ENCODE data around the gene BAIAP2L2.
A peak's percentile ranks its signal among the peaks of the same experiment; 100 is the strongest.

BAIAP2L2 gene

GRCh38 chr22:38109371-38110001 lies 998 bp downstream of the BAIAP2L2 start:
- peak; percentile 14 for DNase-seq
- in situ Hi-C loops (cut with MboI; ENCODE audit: low pct_unique_long_range_greater_than_20kb, low sequenced_read_pairs), result no loop called here

DNA sequence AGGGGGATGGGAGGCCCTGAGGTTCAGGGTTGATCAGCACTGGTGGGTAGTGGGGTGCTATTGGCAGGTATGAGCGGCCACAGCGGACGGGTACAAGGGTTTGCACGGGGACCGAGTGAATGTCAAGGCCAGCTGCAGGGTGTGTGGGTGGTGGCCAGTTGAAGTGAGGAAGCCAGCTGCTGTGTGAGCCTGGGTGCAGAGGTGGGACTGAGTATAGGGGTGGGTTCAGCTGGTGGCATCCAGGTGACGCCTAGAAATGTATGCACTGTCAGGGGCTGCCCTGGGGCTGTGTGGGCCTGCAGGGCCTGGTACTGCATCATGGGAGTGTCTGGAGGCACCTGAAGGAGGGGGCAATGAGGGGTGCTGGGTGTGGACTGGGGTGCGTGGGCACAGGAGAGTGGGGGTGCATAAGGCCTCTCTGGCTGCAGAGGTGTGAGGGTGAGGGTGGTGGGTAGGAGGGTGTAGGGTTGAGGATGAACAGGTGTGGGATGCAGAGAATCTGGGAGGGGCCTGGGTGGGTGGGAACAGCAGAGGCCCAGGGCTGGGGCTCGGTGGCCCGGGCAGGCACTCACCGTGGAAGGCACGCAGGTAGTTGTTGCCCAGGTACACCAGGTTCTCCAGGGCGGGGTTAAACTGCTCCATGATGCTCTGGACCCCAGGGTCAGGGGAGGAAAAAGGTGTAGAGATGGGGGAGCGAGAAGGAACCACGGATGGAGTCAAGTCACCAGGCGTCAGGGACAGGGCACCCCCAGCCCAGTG lies 1.7 kb downstream of the BAIAP2L2 start:
- in situ Hi-C loops (cut with MboI; ENCODE audit: low pct_unique_long_range_greater_than_20kb, low sequenced_read_pairs), result no loop called here
- DNase-seq, result no peak

- no peak for DNase-seq
Observed at GRCh38 chr22:38107692-38108515, 2.6 kb downstream of the BAIAP2L2 start.

DNA sequence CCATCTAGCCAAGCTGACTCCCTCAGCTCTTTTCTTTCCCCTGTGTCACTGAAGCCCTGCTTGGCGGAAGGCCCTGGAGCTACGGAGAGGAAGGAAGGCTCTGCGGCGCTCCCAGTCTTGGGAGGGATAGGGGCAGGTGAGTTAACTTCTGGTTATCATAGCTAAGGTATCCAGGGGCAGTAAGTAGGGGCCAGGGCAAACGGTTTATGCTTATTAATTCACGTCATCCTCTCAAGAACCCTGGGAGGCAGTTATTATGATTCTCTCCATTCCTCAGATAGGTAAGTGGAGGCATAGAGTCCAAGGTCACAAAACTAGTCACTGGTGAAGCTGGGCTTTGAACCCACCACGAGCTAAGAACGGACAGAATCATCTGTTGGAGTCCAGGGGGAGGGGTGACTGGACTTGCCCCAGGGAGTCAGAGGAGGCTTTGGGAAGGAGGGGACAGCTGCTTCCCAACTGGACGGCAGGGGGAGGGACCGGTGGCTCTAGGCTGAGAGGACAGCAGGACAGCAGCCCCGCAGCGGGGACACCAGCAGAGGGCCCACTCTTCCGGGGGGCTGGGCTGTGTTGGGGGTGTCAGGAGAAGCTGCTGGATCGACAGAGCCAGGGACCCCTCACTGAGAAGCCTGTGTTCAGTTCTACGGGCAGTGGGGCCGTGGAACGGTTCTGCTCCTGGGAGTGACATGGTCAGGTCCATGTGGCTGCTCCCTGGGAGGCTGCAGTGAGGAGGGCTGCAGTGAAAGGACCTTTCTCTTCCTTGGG lies 3.5 kb downstream of the BAIAP2L2 start:
- in situ Hi-C loops (cut with MboI; ENCODE audit: low pct_unique_long_range_greater_than_20kb, low sequenced_read_pairs), result no loop called here
- no peak for DNase-seq

More at GRCh38 chr22:38107692-38108515, 2.6 kb downstream of the BAIAP2L2 start:
- in situ Hi-C loops (cut with MboI; ENCODE audit: low pct_unique_long_range_greater_than_20kb, low sequenced_read_pairs), result no loop called here

- DNase-seq, result peak; percentile 32
- in situ Hi-C loops (cut with MboI; ENCODE audit: low pct_unique_long_range_greater_than_20kb, low sequenced_read_pairs), result no loop called here
Observed at GRCh38 chr22:38104084-38104483, 6.4 kb downstream of the BAIAP2L2 start.

GRCh38 chr22:38103641-38104040 lies 6.8 kb downstream of the BAIAP2L2 start:
- in situ Hi-C loops (cut with MboI; ENCODE audit: low pct_unique_long_range_greater_than_20kb, low sequenced_read_pairs), result no loop called here
- DNase-seq, result no peak

- in situ Hi-C loops (cut with MboI; ENCODE audit: low pct_unique_long_range_greater_than_20kb, low sequenced_read_pairs), result no loop called here
- no peak for DNase-seq
Observed at GRCh38 chr22:38098410-38099249, 11.9 kb downstream of the BAIAP2L2 start.

DNA sequence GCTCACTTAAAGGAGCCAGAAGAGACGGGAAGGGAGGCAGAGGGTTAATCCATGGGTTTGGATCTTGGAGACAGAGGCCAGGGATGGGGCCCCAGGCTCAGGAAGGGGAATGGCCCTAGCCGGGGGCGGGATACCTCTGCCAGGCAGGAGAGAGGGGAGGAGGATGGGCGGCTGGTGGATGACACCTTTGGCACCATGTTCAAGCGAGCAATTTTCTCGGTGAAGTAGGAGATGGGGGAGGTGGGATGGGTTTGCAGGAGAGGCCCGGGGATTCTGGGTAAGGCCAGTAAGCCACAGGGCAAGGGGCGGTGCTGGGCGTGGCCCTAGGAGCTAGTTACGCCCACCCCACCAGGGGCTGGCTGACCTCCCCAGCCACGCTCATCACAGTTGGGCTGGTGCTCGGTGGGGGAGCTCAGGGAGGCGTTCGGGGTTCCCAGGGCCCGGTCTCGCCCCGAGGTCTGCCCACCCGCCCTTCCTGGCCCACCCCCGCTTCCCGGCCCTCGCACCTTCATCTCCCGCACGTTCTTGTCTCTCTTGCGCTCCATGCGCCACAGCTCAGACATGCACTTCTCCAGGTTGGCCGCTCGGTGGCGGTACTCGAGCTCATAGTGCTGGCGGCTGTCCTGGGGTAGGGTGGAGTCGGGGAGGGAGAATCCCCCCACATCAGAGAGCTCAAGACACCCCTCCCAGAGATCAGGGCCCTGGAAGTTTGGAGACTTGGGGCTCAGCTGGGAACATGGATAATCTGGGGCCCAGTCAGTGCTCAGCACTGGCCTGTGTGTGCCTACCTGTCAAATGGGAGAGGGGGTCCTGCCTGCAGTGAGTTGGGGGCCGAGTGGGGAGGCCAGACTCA lies 12.7 kb downstream of the BAIAP2L2 start:
- in situ Hi-C loops (cut with MboI; ENCODE audit: low pct_unique_long_range_greater_than_20kb, low sequenced_read_pairs), result no loop called here
- DNase-seq, result no peak

- no peak for DNase-seq
- in situ Hi-C loops (cut with MboI; ENCODE audit: low pct_unique_long_range_greater_than_20kb, low sequenced_read_pairs), result no loop called here
Observed at GRCh38 chr22:38097058-38097457, 13.4 kb downstream of the BAIAP2L2 start.

GRCh38 chr22:38089474-38089851 lies 21.0 kb downstream of the BAIAP2L2 start:
- in situ Hi-C loops (cut with MboI; ENCODE audit: low pct_unique_long_range_greater_than_20kb, low sequenced_read_pairs), result no loop called here

DNA sequence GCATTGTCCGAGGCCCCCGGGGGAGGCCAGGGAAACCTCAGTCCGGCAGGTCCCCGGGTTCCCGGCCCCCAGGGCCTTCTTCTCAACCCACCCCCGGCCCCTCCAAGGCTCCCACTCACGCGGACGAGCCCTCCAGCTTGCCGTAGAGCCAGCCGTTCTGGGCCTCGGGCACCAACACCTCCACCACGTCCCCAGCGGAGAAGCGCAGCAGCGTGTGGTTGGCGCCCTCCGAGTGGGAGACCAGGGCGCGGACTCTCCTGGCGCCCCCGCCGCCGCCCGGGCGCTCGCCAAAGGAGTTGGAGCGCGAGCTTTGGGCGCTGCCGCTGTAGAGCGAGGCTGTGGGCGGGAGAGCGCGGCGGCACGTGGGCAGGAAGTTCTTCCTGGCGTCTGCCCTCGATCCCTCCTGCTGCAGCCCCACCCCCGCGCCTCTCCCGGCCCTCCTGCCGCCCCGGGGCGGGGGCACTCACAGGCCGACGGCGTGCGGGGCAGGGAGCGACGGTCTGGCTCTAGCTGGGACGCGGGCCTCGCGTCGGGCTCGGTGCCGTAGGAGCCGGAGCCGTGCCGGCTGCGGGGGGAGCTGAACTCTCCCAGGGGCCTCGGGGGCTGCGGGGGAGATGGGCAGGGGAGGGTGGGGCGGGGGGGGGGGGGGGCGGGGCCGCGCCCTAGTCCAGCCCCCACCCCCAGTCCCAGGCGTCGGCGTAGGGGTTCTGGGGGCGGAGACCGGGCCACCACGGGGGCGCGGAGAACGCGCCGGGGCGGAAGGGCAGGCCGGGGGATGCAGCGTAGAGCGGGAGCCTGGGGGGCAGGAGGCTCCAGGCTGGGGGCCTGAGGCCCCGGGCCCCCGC lies 21.6 kb downstream of the BAIAP2L2 start:
- no peak for DNase-seq
- in situ Hi-C loops (cut with MboI; ENCODE audit: low pct_unique_long_range_greater_than_20kb, low sequenced_read_pairs), result no loop called here

More at GRCh38 chr22:38089474-38089851, 21.0 kb downstream of the BAIAP2L2 start:
- no peak for DNase-seq

DNA sequence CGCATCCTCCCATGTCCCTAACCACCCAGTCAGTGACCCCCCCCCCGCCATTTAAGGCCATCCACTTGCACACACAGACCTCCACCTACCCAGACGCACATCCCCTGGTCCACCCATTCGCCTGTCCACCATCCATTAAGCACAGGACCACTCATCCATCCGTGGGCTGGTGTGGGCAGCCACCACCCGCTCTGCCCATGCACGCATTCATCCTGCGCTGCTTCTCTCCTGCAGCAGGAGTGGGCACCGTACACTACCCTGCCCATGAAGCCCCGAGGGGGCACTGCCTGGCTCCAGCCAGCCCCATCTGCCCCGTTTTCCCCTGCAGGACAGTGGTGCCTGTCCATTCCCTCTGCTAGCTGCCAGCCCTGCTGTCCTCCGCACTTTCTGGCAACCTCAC lies 22.6 kb downstream of the BAIAP2L2 start:
- in situ Hi-C loops (cut with MboI; ENCODE audit: low pct_unique_long_range_greater_than_20kb, low sequenced_read_pairs), result no loop called here

GRCh38 chr22:38086942-38087341 lies 23.5 kb downstream of the BAIAP2L2 start:
- DNase-seq, result no peak
- in situ Hi-C loops (cut with MboI; ENCODE audit: low pct_unique_long_range_greater_than_20kb, low sequenced_read_pairs), result no loop called here

More for the DNA sequence above, 22.6 kb downstream of the BAIAP2L2 start:
- DNase-seq, result no peak

DNA sequence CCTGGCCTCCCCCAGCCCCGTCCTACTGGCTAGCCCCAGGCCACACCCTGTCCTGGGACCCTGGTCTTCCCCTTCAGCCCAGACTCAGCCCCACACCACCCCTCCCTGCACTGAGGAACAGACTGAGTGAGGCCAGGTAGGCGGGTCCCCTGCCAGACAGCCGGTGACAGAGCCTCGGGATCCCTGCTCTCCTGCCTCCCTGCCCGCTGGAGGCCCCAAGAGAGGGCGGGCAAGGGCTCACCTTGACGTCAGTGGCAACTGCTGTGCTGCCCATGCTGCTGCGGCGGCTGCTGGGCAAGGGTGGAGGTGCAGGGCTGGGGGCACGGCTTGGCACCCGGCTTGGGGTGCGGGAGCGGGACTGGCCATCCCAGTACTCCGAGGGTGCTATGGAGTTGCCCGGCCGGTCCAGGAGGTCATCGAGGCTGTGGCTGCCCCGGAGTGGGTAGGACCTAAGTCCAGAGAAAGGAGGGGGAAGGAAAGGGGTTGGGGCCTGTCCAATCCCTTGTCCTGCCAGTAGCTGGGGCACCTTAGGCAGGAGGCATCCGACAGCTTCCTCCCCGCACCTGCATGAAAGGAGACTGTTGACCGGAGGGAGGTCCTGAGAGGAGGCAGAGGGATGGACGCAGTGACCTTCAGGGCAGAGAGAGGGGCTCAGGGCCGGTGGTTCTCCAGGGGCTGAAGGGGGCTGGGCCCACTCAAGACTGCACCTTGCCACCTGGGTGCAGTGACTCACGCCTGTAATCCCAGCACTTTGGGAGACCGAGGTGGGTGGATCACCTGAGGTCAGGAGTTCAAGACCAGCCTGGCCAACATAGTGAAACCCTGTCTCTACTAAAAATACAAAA lies 24.3 kb downstream of the BAIAP2L2 start:
- in situ Hi-C loops (cut with MboI; ENCODE audit: low pct_unique_long_range_greater_than_20kb, low sequenced_read_pairs), result no loop called here
- DNase-seq, result no peak

DNA sequence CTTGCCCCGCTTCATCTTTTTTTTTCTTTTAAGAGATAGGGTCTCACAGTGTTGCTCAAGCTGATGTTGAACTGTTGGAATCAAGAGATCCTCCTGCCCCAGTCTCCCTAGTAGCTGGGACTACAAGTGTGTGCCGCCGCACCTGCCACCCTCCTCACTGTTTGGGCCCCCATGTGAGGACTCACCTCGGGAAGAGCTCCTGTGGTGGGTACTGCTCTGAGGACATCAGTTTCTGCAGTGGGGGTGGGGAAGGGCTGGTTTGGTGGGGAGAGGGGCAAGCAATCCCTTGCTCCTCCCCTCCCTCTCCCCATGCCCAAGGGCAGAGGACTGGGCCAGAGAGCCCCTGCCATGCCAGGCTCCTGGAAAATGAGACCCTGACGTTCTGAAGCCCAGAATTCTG lies 25.0 kb downstream of the BAIAP2L2 start:
- in situ Hi-C loops (cut with MboI; ENCODE audit: low pct_unique_long_range_greater_than_20kb, low sequenced_read_pairs), result no loop called here
- DNase-seq, result no peak

- no peak for DNase-seq
- in situ Hi-C loops (cut with MboI; ENCODE audit: low pct_unique_long_range_greater_than_20kb, low sequenced_read_pairs), result no loop called here
Observed at GRCh38 chr22:38085056-38085455, 25.4 kb downstream of the BAIAP2L2 start.

Data from KBM-7 (cell line).